Measurements from ENCODE around the gene MAML2.

Gene MAML2

DNA sequence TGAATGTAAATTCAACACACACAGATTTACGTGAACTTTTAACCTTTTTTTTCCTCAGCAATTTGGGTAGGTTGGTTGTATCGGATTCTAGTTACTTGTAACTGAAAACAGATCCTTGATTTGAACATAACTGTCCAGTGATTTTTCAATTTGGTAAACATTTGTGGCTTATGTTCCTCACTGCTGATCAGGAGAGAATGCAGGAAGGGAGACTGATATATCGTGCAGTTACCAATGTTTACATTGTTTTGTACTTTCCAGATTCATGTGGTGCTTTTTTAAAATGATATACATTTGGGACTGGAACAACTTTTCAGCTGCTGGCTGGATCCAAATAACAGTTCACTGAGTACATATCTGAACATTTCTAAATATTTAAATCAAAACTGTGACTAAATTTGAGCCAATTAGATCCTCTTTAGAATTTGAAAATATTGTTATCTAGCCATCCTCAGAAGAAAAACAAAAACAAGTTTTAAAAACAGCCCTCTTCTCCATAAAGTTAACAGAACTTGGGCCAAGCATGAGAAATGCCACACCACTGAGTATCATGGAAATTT, 334.8 kb downstream of the MAML2 start:
- DNase-seq (ENCODE audit: low spot score), result no peak

DNA sequence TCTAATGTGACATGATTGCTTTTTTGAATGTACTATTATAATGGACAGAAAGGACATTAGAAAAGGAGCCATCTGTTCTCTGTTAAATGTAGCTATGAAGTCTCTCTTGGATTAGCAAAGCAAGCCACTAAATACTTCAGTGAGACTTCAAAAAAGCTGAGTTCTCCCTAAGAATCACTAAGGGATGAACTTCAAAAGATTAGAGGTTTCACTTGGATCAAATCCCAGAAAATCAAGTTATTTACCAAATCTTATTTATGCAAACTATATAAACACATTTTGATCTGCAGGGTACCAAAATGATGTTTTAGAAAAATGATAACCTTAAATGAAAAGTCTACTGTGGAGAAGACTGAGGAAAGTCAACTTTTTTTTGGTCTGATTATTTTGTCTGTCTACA, 337.0 kb downstream of the MAML2 start:
- DNase-seq (ENCODE audit: low spot score), result no peak

GRCh38 chr11:96004862-96005261, 338.1 kb downstream of the MAML2 start:
- no peak for DNase-seq (ENCODE audit: low spot score)

GRCh38 chr11:96002754-96003290, 340.2 kb downstream of the MAML2 start:
- no peak for DNase-seq (ENCODE audit: low spot score)

- DNase-seq (ENCODE audit: low spot score), result no peak
These were observed 340.7 kb downstream of the MAML2 start for GRCh38 chr11:96002339-96002738.

- DNase-seq (ENCODE audit: low spot score), result no peak
These were observed 342.0 kb downstream of the MAML2 start for GRCh38 chr11:96001037-96001436.

DNA sequence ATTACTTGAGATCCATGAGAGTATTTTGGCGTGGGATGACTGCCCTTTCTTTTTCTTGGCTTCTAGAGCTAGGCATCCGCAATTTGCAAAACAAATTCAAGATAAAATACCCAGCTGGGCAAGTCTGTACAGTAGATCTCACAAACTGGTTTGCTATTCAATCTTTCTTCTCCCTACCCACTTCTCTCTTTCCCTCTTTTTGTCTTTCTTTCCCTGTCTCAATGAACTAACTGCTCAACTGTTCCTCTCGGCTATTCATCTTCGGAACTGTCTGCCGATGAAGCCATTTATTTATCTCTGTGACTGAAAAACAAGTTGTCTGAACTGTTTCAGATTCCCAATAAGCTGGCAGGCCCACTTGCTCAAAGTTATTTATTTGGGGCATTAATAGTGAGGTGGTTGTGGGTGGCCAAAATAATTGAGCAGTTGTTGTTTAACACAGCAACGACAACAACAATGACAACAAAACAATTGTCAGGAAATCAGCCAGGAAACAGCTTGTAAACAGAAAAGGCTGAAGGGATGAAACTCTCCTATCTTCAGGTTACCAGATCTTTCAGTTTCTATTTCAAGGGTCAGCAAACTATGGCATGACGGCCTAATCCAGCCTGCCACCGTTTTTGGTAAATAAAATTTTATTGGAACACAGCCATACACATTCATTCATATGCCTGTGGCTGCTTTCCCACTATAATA, 343.1 kb downstream of the MAML2 start:
- DNase-seq (ENCODE audit: low spot score), result no peak

GRCh38 chr11:95996621-95997235, 346.3 kb downstream of the MAML2 start:
- no peak for DNase-seq (ENCODE audit: low spot score)

DNA sequence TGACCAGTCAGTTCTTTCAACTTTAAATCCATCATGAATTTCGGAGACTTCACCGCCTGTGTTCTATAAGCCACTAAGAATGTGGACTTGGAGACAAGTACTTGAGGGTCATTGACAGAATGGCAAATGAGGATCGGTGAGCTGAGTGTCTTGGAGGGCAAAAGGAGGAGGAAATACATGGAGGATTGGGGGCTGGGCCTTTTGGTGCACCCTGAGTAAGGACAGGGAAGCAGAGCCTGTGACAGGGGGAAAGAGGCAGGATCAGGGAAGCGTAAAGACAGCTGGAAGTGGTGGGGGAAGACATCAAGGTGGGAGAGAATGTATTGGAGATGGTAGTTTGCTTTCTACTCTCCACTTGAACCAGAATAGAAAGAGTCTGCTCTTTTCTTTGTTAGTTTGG, 348.7 kb downstream of the MAML2 start:
- no peak for DNase-seq (ENCODE audit: low spot score)

DNA sequence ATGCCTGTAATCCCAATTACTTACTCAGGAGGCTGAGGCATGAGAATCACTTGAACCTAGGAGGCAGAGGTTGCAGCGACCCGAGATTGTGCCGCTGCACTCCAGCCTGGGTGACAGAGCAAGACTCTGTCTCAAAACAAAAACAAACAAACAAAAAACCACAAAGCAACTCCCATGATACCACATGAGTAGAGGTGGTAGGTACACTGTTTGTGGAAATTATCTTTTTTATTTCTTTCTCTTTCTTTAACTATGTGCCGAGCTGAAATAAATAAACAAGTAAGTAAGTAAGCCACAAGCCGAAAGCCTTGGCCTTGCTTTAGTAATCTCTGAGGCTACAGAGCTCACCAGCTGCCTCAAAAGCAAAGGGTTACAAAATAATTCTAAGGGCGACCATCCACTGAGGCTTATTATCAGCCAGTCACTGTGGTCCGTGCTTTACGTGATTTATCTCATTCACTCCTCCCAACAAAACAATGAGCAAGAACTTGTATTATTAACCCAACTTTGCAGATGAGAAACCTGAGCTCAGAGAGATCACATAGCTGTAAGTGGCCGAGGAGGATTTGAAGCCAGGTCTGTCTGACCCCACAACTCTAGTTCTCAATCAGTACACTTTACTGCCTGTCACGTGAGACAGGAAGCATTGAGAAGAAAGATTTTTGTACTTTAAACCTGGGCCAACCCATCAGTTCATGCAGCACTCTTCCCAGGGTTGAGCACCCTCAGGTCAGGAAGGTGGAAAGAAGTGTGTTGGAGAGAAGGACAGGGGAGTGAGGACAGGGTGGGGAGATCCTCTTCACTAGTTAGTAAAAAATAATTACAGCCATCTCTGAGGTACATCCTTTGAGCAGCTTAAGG, 349.3 kb downstream of the MAML2 start:
- no peak for DNase-seq (ENCODE audit: low spot score)

GRCh38 chr11:95991545-95991944, 351.4 kb downstream of the MAML2 start:
- peak; percentile 31 for DNase-seq (ENCODE audit: low spot score)

- DNase-seq (ENCODE audit: low spot score), result peak; percentile 41
These were observed 351.9 kb downstream of the MAML2 start for GRCh38 chr11:95991101-95991500.

DNA sequence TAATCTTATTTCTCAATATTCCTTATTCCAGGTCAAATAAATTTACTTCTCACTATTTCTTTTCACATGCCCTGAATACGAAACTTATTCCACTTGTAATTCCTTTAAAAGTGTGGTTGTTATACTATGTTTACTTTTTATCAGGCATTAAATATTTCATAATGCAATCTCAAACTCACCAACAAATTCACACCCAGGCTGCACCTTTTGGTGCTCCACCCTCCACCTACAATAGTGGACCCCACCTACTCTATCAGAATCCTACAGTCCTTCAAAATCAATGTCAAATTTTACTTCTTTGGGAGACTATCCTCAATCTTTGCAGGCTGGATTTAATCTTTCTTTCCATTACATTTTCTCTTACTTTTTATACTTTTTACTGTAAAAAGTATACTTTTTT, 353.2 kb downstream of the MAML2 start:
- no peak for DNase-seq (ENCODE audit: low spot score)

DNA sequence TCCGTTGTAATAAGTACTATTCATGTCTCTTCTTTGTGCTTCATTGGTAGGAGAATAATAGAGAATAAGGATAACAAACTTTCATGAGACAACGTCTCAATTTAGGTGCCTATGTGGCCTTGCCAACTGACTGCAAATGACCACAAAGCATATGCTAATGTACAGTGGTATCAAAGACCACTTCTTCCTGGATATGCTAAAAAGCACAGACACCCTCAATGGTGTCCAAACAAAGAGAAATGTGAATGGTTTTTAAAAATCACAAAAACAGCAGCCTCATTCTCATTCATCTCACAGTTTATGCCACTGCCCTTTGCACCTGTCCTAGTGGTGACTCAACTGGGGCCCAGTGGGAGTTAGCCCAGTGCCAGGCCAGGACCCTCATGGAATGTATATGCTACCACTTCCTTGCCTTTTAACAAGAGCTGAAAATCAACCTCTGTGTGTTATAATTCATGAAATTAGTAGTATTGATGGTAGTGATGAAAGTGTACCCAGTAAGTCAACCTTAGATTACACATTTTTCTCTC, 353.9 kb downstream of the MAML2 start:
- no peak for DNase-seq (ENCODE audit: low spot score)

DNA sequence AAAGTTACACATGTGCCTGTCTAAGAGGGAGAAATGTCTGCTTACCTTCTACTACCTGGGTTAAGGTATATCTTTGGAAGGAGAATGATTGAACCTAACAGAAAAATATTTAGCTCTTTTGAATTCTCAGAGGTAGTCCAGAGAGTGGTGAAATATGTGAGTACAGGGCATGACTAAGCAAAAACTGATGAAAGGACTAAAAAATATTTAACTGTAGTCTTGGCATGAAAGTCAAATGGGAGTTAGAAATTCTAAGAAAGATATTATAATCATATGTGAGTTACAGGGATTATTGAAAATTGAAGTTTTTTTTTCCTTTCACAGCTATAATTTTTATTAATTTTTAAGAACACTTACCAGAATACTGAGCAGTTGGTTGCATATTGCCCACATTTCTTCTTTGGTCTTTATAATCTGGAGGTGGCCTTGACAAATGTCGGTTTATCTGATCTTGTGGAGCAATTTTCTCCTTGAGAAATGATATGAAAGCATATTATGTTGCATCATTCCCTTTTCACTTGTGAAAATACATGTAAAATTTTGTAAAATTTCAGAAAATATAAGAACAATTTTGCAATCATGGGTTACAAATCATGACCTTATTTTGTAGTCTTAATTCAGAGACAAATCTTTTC, 357.7 kb downstream of the MAML2 start:
- no peak for DNase-seq (ENCODE audit: low spot score)

- no peak for DNase-seq (ENCODE audit: low spot score)
These were observed 358.9 kb downstream of the MAML2 start for GRCh38 chr11:95984072-95984471.

DNA sequence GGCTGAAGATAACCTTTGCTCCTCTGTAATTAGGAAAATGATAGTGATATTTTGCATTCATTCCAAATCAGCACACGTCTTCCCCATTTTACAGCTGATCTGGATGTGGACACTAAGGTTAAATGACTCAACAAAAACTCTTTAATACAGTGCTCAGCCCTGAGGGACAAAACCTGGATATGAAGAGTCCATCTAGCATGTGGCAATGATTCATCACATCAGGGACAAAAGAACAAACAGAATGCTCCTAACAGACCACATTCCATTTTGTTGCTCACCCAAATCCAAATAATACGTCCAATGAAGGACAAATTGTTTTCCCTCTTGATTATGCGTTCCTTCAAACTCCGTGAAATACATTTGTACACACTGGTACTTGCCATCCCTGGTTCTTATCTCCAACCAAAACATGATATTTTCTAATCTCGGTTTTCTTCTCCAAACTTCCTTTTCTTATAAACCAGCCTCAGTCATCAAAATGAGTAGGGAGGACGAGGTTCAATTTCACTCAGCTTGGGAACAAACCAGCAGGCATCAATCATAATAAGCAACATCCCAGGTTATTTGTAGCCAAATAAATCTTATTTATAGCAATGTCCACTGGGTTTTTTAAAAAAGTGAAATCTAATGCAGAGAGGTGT, 365.3 kb downstream of the MAML2 start:
- DNase-seq (ENCODE audit: low spot score), result no peak

DNA sequence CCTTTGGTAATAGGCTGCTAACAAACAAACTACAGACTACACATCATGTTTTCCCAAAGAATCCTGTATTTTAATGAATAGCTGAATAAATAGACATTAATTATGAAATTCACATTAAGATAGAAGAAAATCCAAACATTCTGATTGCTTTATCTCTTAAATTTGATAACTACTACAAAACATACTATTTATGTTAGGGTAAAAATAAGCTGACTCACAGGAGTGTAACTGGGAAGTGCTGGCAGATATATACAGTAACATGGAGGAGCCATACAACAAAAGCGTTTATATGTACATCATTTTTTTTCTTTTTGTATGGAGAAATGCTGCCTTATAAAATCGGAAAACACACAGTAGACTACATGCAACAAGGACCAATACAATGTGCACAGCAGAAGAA, 366.4 kb downstream of the MAML2 start:
- DNase-seq (ENCODE audit: low spot score), result no peak

DNA sequence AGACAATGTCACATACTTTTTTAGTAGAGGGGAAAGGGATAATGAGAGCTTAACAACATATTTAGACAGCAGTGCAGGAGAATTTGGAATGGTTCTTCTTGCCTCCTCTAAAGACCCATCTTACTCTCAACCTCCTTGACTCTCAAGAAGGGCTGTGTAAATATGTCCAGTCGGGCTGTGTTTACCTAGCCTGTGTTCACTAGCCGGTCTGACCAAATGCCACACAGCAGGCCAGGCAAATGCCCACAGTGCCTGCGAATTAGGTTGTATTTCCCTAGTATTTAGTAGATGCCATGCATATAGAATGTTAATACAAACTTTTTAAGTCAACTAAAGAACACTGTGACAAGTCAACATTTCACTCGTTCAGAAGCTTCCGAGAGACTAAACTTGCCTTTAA, 367.7 kb downstream of the MAML2 start:
- no peak for DNase-seq (ENCODE audit: low spot score)

DNA sequence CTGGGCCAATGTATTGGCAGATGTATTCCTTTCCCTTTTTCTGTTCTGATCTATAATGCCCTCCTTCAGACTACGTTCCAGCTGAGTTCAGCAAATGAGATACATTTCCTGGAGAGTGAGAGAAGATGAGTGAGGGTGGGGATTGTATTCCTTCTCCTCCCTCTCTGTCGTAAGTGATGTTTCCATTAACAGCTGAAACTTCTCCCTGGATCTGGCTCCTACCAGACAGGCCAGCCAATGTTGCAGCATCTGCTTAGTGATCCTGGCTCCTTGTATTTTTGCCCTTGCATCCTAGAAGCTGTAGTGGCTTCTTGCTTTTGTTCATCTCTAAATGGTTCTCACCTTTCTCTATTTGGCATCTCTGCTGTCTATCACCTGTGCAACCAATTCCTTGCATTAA, 370.9 kb downstream of the MAML2 start:
- DNase-seq (ENCODE audit: low spot score), result no peak

DNA sequence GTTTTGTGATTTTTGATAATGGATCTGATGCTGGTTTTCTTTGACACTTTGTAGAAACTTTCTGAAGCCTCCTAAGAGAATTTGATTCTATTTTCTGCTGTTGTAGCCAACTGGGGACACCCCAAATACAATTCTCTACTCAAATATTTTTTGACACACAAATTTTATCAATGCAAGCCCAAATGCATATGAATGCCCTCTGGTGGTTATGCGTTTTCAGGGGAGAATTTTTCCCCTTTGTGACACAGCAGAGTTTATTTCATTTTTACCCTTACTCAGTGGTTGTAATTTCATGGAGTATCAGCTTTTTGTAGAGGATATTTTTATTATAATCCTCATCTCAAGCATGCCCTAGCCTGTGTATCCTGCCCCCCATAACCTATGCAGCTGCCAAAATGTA, 374.4 kb downstream of the MAML2 start:
- no peak for DNase-seq (ENCODE audit: low spot score)

Measured in SW480 (cell line).